ENCODE measurements around the gene FOXC1.

Gene FOXC1

GRCh38 chr6:1589208-1589607 lies 20.5 kb upstream of the FOXC1 start:
- no peak for DNase-seq (ENCODE audit: low read depth)
- TF ChIP-seq CTCF (conservative IDR thresholded peaks at IDR 0.05; ENCODE audit: low read depth, low read length), result no peak
- H3K4me3 ChIP-seq (ENCODE audit: low read depth, low read length), result no peak overlapping the region

GRCh38 chr6:1590580-1590979 lies 19.1 kb upstream of the FOXC1 start:
- TF ChIP-seq CTCF (conservative IDR thresholded peaks at IDR 0.05; ENCODE audit: low read depth, low read length), result no peak
- DNase-seq (ENCODE audit: low read depth), result no peak
- no peak overlapping the region for H3K4me3 ChIP-seq (ENCODE audit: low read depth, low read length)

GRCh38 chr6:1591243-1591642 lies 18.5 kb upstream of the FOXC1 start:
- DNase-seq (ENCODE audit: low read depth), result no peak
- TF ChIP-seq CTCF (conservative IDR thresholded peaks at IDR 0.05; ENCODE audit: low read depth, low read length), result no peak
- no peak overlapping the region for H3K4me3 ChIP-seq (ENCODE audit: low read depth, low read length)

- TF ChIP-seq CTCF (conservative IDR thresholded peaks at IDR 0.05; ENCODE audit: low read depth, low read length), result no peak
- DNase-seq (ENCODE audit: low read depth), result no peak
- no peak overlapping the region for H3K4me3 ChIP-seq (ENCODE audit: low read depth, low read length)
These were observed 17.8 kb upstream of the FOXC1 start for GRCh38 chr6:1591926-1592325.

GRCh38 chr6:1592852-1593251 lies 16.9 kb upstream of the FOXC1 start:
- H3K4me3 ChIP-seq (ENCODE audit: low read depth, low read length), result no peak overlapping the region
- no peak for DNase-seq (ENCODE audit: low read depth)
- TF ChIP-seq CTCF (conservative IDR thresholded peaks at IDR 0.05; ENCODE audit: low read depth, low read length), result no peak

- TF ChIP-seq CTCF (conservative IDR thresholded peaks at IDR 0.05; ENCODE audit: low read depth, low read length), result no peak
- no peak for DNase-seq (ENCODE audit: low read depth)
- H3K4me3 ChIP-seq (ENCODE audit: low read depth, low read length), result no peak overlapping the region
These were observed 16.3 kb upstream of the FOXC1 start for GRCh38 chr6:1593286-1593957.

- no peak overlapping the region for H3K4me3 ChIP-seq (ENCODE audit: low read depth, low read length)
- no peak for DNase-seq (ENCODE audit: low read depth)
- no peak for TF ChIP-seq CTCF (conservative IDR thresholded peaks at IDR 0.05; ENCODE audit: low read depth, low read length)
These were observed 15.8 kb upstream of the FOXC1 start for GRCh38 chr6:1593958-1594314.
